K562 (cell line): Measurements from ENCODE around the gene SEPTIN14.

Experiments used
- CTBP1 ChIP-seq: fragments of 450-650 bp; IDR thresholded peaks from 2 replicates; pipeline ENCODE4 v1.6.1; 2016; ENCODE audit warnings: borderline replicate concordance
- JUND ChIP-seq, 2 experiments: IDR thresholded peaks; 2 replicates in 1 of 2; 3 replicates in 1 of 2; pipeline ENCODE4 v1.6.1; 2011; ENCODE audit warnings: borderline replicate concordance in 2 of 2, low read depth in 2 of 2, low read length in 2 of 2, improper control_type of control experiment in 1 of 2, missing biosample characterization in 1 of 2, missing genetic modification characterization in 1 of 2, missing genetic modification reagents in 1 of 2
- NFIX ChIP-seq: fragments of 250-450 bp; sonication (Bioruptor Pico); IDR thresholded peaks from 2 replicates; pipeline ENCODE4 v1.4.0; 2020; ENCODE audit warnings: low read depth, mild to moderate bottlenecking, moderate library complexity
- NR2C2 ChIP-seq, 2 experiments: fragments of 200-800 bp in 1 of 2; sonication (Bioruptor generic) in 1 of 2; sonication (generic) in 1 of 2; formaldehyde crosslinking in 1 of 2; IDR thresholded peaks; 2 replicates each; pipeline versions ENCODE4 v1.6.1 to v1.8.0; 2016 to 2022; ENCODE audit warnings: mild to moderate bottlenecking in 1 of 2, missing compliant biosample characterization in 1 of 2, missing genetic modification characterization in 1 of 2, missing genetic modification reagents in 1 of 2
- ZFP36 ChIP-seq: fragments of 150-350 bp; IDR thresholded peaks from 2 replicates; pipeline ENCODE4 v1.6.1; 2018; ENCODE audit warnings: low read length, low read depth; ENCODE audit not compliant: partially characterized antibody
- ZSCAN29 ChIP-seq: fragments of 450-650 bp; IDR thresholded peaks from 2 replicates; pipeline ENCODE4 v1.6.1; 2017
- TF ChIP-seq, protein P1 (sequence below), 3 experiments: IDR thresholded peaks in 2 of 3; conservative IDR thresholded peaks in 1 of 3; 2 replicates each; pipeline ENCODE4 v1.5.1; 2011 to 2012; ENCODE audit warnings: low read length in 3 of 3, mild to moderate bottlenecking in 3 of 3, control low read depth in 2 of 3, improper control_type of control experiment in 1 of 3, inconsistent platforms in 1 of 3, low read depth in 1 of 3, mixed read lengths in 1 of 3, moderate library complexity in 1 of 3; ENCODE audit not compliant: insufficient read depth in 2 of 3

DNA sequence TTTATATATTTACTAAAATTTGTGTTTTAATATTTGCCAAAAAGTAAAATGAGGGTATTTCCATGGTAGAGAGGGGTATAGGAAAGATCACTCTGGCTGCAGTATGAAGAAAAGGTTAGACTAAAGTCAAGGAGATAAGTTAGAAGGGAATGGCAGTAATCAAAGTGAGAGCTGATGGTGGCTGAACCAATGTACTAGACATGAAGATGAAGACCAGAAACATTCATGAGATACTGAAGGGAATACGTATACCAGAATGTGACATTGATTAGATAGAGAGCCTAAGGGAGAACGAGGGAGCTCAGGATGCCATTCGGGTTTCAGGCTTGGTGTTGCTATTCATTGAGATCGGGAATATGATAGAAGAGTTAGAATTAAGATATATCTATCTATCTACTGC, 32.5 kb upstream of the SEPTIN14 start:
- TF ChIP-seq, protein P1, sequence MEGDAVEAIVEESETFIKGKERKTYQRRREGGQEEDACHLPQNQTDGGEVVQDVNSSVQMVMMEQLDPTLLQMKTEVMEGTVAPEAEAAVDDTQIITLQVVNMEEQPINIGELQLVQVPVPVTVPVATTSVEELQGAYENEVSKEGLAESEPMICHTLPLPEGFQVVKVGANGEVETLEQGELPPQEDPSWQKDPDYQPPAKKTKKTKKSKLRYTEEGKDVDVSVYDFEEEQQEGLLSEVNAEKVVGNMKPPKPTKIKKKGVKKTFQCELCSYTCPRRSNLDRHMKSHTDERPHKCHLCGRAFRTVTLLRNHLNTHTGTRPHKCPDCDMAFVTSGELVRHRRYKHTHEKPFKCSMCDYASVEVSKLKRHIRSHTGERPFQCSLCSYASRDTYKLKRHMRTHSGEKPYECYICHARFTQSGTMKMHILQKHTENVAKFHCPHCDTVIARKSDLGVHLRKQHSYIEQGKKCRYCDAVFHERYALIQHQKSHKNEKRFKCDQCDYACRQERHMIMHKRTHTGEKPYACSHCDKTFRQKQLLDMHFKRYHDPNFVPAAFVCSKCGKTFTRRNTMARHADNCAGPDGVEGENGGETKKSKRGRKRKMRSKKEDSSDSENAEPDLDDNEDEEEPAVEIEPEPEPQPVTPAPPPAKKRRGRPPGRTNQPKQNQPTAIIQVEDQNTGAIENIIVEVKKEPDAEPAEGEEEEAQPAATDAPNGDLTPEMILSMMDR (IDR thresholded peaks at IDR 0.05 in 2 of 3, conservative IDR thresholded peaks at IDR 0.05 in 1 of 3; ENCODE audit: insufficient read depth in 2 of 3, low read depth in 1 of 3, low read length in 3 of 3), result no peak
- TF ChIP-seq NR2C2 (CRISPR knock-in tag; IDR thresholded peaks at IDR 0.05) (no peak), NR2C2 (tag; IDR thresholded peaks at IDR 0.05) (no peak), CTBP1 (no peak), JUND (IDR thresholded peaks at IDR 0.05; ENCODE audit: borderline replicate concordance, low read depth, low read length) (no peak), JUND (tag; IDR thresholded peaks at IDR 0.05; ENCODE audit: borderline replicate concordance, low read depth, low read length) (no peak), NFIX (no peak), ZFP36 (no peak), ZSCAN29 (no peak)
